Kidney epithelial cell (primary cell): ENCODE data around the gene IL20RB. TPM values are rescaled to one million over a fixed set of nuclear protein-coding genes. Genes with fewer than 3 reads are reported as not detected.
A peak's percentile ranks its signal among the peaks of the same experiment; 100 is the strongest.

Experiments
- DNase-seq: peaks from one replicate; pipeline ENCODE4 v3.0.0-alpha.2; 2010; ENCODE audit warnings: low read depth
- H3K27me3 ChIP-seq: 2 replicates; pipeline ENCODE4 v1.6.0; 2011; ENCODE audit warnings: low read length; ENCODE audit not compliant: control insufficient read depth, insufficient read depth
- H3K36me3 ChIP-seq: 2 replicates; pipeline ENCODE4 v1.5.1; 2011; ENCODE audit warnings: low read length; ENCODE audit not compliant: control insufficient read depth, insufficient read depth
- H3K4me3 ChIP-seq: 2 replicates; pipeline ENCODE4 v1.5.1; 2011; ENCODE audit warnings: low read depth, mild to moderate bottlenecking, control low read depth, low read length
- total RNA-seq: library from RNA; depleted of rRNA; stranded (reverse); fragments of >200 nt; gene quantifications from 2 replicates; pipeline ENCODE4 v1.2.3, GENCODE V29; 2015
- TF ChIP-seq, protein P1 (sequence below): IDR thresholded peaks from 2 replicates; pipeline ENCODE4 v1.5.1; 2011; ENCODE audit warnings: mild to moderate bottlenecking, moderate library complexity, low read length, control low read depth, inconsistent platforms; ENCODE audit not compliant: insufficient read depth, poor library complexity, severe bottlenecking

Gene IL20RB
- total RNA-seq, 1 donor from 2014 or later = 0.58 TPM

GRCh38 chr3:136949146-136949545 lies 8.6 kb upstream of the IL20RB start:
- no peak for DNase-seq

GRCh38 chr3:136949708-136950107 lies 8.1 kb upstream of the IL20RB start:
- no peak for DNase-seq
- H3K36me3 ChIP-seq = peaks cover 2% of the 10 kb centered on the region
- H3K4me3 ChIP-seq = no peak overlapping the region
- TF ChIP-seq, protein P1, sequence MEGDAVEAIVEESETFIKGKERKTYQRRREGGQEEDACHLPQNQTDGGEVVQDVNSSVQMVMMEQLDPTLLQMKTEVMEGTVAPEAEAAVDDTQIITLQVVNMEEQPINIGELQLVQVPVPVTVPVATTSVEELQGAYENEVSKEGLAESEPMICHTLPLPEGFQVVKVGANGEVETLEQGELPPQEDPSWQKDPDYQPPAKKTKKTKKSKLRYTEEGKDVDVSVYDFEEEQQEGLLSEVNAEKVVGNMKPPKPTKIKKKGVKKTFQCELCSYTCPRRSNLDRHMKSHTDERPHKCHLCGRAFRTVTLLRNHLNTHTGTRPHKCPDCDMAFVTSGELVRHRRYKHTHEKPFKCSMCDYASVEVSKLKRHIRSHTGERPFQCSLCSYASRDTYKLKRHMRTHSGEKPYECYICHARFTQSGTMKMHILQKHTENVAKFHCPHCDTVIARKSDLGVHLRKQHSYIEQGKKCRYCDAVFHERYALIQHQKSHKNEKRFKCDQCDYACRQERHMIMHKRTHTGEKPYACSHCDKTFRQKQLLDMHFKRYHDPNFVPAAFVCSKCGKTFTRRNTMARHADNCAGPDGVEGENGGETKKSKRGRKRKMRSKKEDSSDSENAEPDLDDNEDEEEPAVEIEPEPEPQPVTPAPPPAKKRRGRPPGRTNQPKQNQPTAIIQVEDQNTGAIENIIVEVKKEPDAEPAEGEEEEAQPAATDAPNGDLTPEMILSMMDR = peak; percentile 11
- H3K27me3 ChIP-seq = no peaks in the 10 kb centered on the region

More at GRCh38 chr3:136949146-136949545, 8.6 kb upstream of the IL20RB start:
- Histone ChIP-seq H3K4me3 (no peak overlapping the region), H3K27me3 (no peaks in the 10 kb centered on the region), H3K36me3 (peaks cover 2% of the 10 kb centered on the region)
- TF ChIP-seq, protein P1 = no peak

- H3K4me3 ChIP-seq = no peak overlapping the region
- peaks cover 1% of the 10 kb centered on the region for H3K36me3 ChIP-seq
- DNase-seq = no peak
- no peaks in the 10 kb centered on the region for H3K27me3 ChIP-seq
- TF ChIP-seq, protein P1 = no peak
Observed at GRCh38 chr3:136950623-136951022, 7.2 kb upstream of the IL20RB start.

GRCh38 chr3:136952292-136952691 lies 5.5 kb upstream of the IL20RB start:
- no peak overlapping the region for H3K4me3 ChIP-seq
- TF ChIP-seq, protein P1 = no peak
- DNase-seq = no peak
- H3K36me3 ChIP-seq = no peaks in the 10 kb centered on the region
- H3K27me3 ChIP-seq = no peaks in the 10 kb centered on the region

DNA sequence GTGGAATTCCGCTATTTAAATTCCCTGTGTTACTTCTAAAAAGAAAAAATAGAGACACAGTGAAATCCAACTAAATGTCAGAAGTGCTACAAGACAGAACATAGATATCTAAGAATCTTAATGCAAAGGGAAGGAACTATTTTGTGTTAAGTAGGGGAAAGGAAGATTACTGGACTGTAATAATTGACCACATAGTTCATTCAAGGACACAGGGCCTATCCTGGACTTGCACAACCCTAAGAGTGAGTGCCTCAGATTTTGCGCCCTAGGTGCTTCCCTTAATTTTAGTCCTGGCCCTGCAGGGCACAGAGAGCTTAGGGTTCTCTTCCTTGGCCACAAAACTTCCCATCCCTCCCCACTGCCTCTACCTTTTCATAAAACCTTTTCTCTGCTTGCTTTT lies 3.5 kb upstream of the IL20RB start:
- no peak overlapping the region for H3K4me3 ChIP-seq
- no peak for DNase-seq
- TF ChIP-seq, protein P1 = no peak
- no peaks in the 10 kb centered on the region for H3K27me3 ChIP-seq
- H3K36me3 ChIP-seq = no peaks in the 10 kb centered on the region

- no peaks in the 10 kb centered on the region for H3K36me3 ChIP-seq
- no peak for DNase-seq
- no peak overlapping the region for H3K4me3 ChIP-seq
- TF ChIP-seq, protein P1 = no peak
- H3K27me3 ChIP-seq = no peaks in the 10 kb centered on the region
Observed at GRCh38 chr3:136954980-136955780, 2.6 kb upstream of the IL20RB start.
